ENCODE results near the gene NEGR1.

Gene NEGR1

GRCh38 chr1:71364236-71364635, 918.1 kb downstream of the NEGR1 start:
- Histone ChIP-seq H3K9ac (no peak overlapping the region), H3K27me3 (ENCODE audit: insufficient read depth, low read depth) (no peaks in the 10 kb centered on the region), H3K4me3 (IDR thresholded peaks at IDR 0.05; ENCODE audit: insufficient read depth, low read depth, low read length) (no peak overlapping the region), H3K36me3 (ENCODE audit: insufficient read depth) (no peaks in the 10 kb centered on the region), H3K4me2 (no peak overlapping the region), H2AFZ (ENCODE audit: low read depth) (no peak overlapping the region), H3K27ac (no peak overlapping the region), H3K4me1 (ENCODE audit: low read depth, poor library complexity, severe bottlenecking) (no peaks in the 10 kb centered on the region), H3K79me2 (ENCODE audit: insufficient read depth, low read depth) (no peaks in the 10 kb centered on the region), H4K20me1 (ENCODE audit: insufficient read depth) (no peaks in the 10 kb centered on the region)
- TF ChIP-seq CTCF (conservative IDR thresholded peaks at IDR 0.05; ENCODE audit: low read depth, low read length), result no peak

GRCh38 chr1:71362691-71363090, 919.6 kb downstream of the NEGR1 start:
- Histone ChIP-seq H3K36me3 (ENCODE audit: insufficient read depth) (no peaks in the 10 kb centered on the region), H3K27me3 (ENCODE audit: insufficient read depth, low read depth) (no peaks in the 10 kb centered on the region), H3K4me2 (no peak overlapping the region), H2AFZ (ENCODE audit: low read depth) (no peak overlapping the region), H4K20me1 (ENCODE audit: insufficient read depth) (no peaks in the 10 kb centered on the region), H3K79me2 (ENCODE audit: insufficient read depth, low read depth) (no peaks in the 10 kb centered on the region), H3K4me3 (IDR thresholded peaks at IDR 0.05; ENCODE audit: insufficient read depth, low read depth, low read length) (no peak overlapping the region), H3K27ac (no peak overlapping the region), H3K4me1 (ENCODE audit: low read depth, poor library complexity, severe bottlenecking) (no peaks in the 10 kb centered on the region), H3K9ac (no peak overlapping the region)
- no peak for TF ChIP-seq CTCF (conservative IDR thresholded peaks at IDR 0.05; ENCODE audit: low read depth, low read length)

GRCh38 chr1:71362076-71362475, 920.3 kb downstream of the NEGR1 start:
- no peaks in the 10 kb centered on the region for H3K79me2 ChIP-seq (ENCODE audit: insufficient read depth, low read depth)
- H3K36me3 ChIP-seq (ENCODE audit: insufficient read depth), result no peaks in the 10 kb centered on the region
- H3K9ac ChIP-seq, result no peak overlapping the region
- no peak overlapping the region for H3K4me2 ChIP-seq
- H2AFZ ChIP-seq (ENCODE audit: low read depth), result no peak overlapping the region
- H3K27ac ChIP-seq, result no peak overlapping the region
- H3K4me1 ChIP-seq (ENCODE audit: low read depth, poor library complexity, severe bottlenecking), result no peaks in the 10 kb centered on the region
- TF ChIP-seq CTCF (conservative IDR thresholded peaks at IDR 0.05; ENCODE audit: low read depth, low read length), result no peak
- no peaks in the 10 kb centered on the region for H4K20me1 ChIP-seq (ENCODE audit: insufficient read depth)
- no peaks in the 10 kb centered on the region for H3K27me3 ChIP-seq (ENCODE audit: insufficient read depth, low read depth)
- H3K4me3 ChIP-seq (IDR thresholded peaks at IDR 0.05; ENCODE audit: insufficient read depth, low read depth, low read length), result no peak overlapping the region

- no peaks in the 10 kb centered on the region for H3K36me3 ChIP-seq (ENCODE audit: insufficient read depth)
- no peak overlapping the region for H2AFZ ChIP-seq (ENCODE audit: low read depth)
- H3K27me3 ChIP-seq (ENCODE audit: insufficient read depth, low read depth), result no peaks in the 10 kb centered on the region
- no peak overlapping the region for H3K4me3 ChIP-seq (IDR thresholded peaks at IDR 0.05; ENCODE audit: insufficient read depth, low read depth, low read length)
- no peak overlapping the region for H3K9ac ChIP-seq
- H3K4me1 ChIP-seq (ENCODE audit: low read depth, poor library complexity, severe bottlenecking), result no peaks in the 10 kb centered on the region
- no peaks in the 10 kb centered on the region for H3K79me2 ChIP-seq (ENCODE audit: insufficient read depth, low read depth)
- no peaks in the 10 kb centered on the region for H4K20me1 ChIP-seq (ENCODE audit: insufficient read depth)
- H3K4me2 ChIP-seq, result no peak overlapping the region
- H3K27ac ChIP-seq, result no peak overlapping the region
- no peak for TF ChIP-seq CTCF (conservative IDR thresholded peaks at IDR 0.05; ENCODE audit: low read depth, low read length)
Observed at GRCh38 chr1:71357708-71358107, 924.6 kb downstream of the NEGR1 start.

DNA sequence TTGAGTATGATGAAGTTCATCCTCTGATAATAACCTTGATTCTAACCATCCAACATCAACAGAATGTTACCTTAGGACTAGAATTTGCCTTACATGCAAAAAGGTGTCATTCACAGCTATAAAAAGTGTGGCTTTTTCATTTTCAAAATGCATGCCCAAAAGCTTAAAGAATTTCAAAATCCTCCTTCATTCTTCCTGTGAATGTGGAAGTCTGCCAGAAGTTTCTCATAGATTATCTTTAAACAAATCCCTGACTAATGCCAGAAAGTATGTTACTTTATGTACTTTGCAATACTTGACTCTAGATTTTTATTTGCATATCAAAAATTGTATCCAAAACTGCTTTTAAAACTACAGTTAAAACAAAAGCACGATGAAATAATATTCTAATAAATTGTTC, 930.9 kb downstream of the NEGR1 start:
- Histone ChIP-seq H3K9ac (no peak overlapping the region), H3K36me3 (ENCODE audit: insufficient read depth) (no peaks in the 10 kb centered on the region), H3K4me3 (IDR thresholded peaks at IDR 0.05; ENCODE audit: insufficient read depth, low read depth, low read length) (no peak overlapping the region), H3K4me2 (no peak overlapping the region), H3K27me3 (ENCODE audit: insufficient read depth, low read depth) (no peaks in the 10 kb centered on the region), H4K20me1 (ENCODE audit: insufficient read depth) (no peaks in the 10 kb centered on the region), H3K4me1 (ENCODE audit: low read depth, poor library complexity, severe bottlenecking) (no peaks in the 10 kb centered on the region), H2AFZ (ENCODE audit: low read depth) (no peak overlapping the region), H3K79me2 (ENCODE audit: insufficient read depth, low read depth) (no peaks in the 10 kb centered on the region), H3K27ac (no peak overlapping the region)
- TF ChIP-seq CTCF (conservative IDR thresholded peaks at IDR 0.05; ENCODE audit: low read depth, low read length), result no peak

Measured in KMS-11 (cell line).